PC-9 (cell line): ENCODE data around the gene HTT-AS.

ENCODE experiments used
- CTCF ChIP-seq: fragments of 200-600 bp; sonication (generic); conservative IDR thresholded peaks from 2 replicates; pipeline ENCODE4 v1.6.1; 2017; ENCODE audit warnings: mixed run types, antibody characterized with exemption, mild to moderate bottlenecking, moderate library complexity
- EZH2 ChIP-seq: fragments of 200-600 bp; sonication (generic); IDR thresholded peaks from 2 replicates; pipeline ENCODE4 v1.8.0; 2017; ENCODE audit warnings: antibody characterized with exemption, low read depth

GRCh38 chr4:3036131-3036952 lies 38.0 kb downstream of the HTT-AS start:
- TF ChIP-seq CTCF (no peak), EZH2 (no peak)
